GM19467 (cell line): ENCODE results near the gene SC5D.

Source experiments
- ATAC-seq: cut with Tn5 transposase; IDR thresholded peaks from one replicate; pipeline ENCODE4 v1.9.1; 2021; ENCODE audit warnings: mild to moderate bottlenecking, moderate library complexity; ENCODE audit not compliant: unreplicated experiment

Gene SC5D

DNA sequence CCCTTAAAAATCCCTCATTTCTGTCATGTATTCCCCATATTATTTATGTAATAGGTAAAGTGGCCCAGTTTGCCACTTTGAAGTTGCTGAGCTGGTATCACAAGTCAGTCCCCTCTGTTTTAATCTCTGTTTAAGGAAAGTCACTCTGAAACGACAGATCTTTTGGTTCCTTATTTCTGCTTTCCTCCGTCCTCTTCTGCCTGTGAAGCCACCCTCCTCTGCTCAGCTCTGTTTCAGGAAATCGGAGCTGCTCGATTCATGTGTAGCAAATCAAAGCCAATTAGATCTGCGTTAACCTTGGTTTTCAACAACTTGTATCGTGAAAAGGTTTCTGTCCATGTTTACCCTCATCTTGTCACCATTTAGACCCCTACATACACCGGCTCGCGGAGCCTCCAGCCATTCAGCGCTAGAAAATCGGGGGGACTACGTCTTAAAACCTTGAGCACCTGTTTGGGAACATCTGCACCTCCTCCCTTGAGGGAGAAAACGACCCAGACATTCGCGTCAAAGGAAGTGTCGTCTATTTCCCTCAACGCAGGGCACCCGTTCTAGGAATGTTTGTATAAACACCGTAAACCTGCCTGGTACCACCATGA, 576 bp upstream of the SC5D start:
- ATAC-seq: peak; percentile 18

GRCh38 chr11:121293288-121293594, 670 bp downstream of the SC5D start:
- no peak for ATAC-seq

DNA sequence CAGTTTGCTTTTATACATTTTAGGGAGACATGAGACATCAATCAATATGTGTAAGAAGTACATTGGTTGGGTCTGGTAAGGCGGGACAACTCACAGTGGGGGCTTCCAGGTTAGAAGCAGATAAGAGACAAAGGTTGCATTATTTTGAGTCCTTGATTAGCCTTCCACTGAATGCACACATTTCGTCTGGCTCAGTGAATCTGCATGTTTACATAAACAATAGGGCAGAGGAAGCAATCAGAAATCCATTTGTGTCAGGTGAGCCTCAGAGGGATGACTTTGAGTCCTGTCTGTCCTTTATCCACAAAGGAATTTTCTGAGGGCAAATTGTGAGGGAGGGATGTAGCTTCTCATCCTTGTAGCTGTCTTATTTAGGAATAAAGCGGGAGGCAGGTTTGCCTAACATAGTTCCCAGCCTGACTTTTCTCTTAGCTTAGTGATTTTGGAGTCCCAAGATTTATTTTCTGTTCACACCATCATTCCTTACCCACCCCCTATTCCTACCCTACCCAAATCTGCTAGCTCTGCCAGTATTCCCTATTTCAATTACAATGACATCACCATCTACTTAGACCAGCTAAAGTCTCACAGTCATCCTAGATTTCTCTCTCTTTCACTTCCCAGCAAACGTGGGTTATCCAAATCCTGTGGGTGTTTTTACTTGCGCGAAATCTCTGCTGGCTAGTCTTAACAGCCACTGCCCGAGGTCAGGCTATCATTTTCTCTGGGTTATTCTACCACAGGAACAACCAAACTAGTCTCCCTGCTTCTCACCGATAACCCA, 2.9 kb downstream of the SC5D start:
- no peak for ATAC-seq

- no peak for ATAC-seq
Measured at GRCh38 chr11:121297872-121298271, 5.3 kb downstream of the SC5D start.

DNA sequence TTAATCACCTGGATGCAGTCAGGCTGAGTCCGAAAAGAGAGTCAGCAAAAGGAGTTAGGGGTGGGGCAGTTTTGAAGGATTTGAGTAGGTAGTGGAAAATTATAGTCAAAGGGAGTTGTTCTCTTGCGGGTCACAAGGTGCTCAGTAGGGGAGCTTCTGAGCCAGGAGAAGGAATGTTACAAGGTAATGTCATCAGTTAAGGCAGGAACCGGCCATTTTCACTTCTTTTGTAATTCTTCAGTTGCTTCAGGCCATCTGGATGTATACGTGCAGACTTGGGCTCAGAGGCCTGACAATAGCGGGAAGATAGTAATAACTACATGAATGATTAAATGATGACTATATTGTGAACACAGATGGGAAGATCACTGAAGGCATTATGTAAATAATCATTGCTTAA, 6.2 kb downstream of the SC5D start:
- no peak for ATAC-seq

GRCh38 chr11:121299417-121299816, 6.8 kb downstream of the SC5D start:
- no peak for ATAC-seq

GRCh38 chr11:121300313-121300971, 7.9 kb downstream of the SC5D start:
- ATAC-seq: no peak

- no peak for ATAC-seq
Measured at GRCh38 chr11:121300972-121301699, 8.6 kb downstream of the SC5D start.

DNA sequence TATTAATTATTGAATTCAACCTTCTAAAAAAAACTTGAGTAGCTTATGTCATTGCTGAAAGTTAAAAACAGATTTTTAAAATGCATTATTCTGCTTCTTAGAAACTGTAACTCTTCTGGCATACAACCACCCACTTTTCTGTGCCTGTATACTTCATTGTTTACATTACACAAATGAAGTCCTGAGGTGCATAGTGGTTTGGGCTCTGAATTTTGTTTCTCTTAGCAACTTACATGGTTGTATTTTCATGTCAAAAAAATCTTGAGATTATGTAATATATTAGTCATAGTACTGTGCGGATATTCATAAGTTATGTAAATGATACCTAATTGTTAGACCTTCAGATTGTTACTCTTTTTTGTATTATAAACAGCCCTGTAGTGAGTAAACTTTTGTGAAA, 12.2 kb downstream of the SC5D start:
- no peak for ATAC-seq

DNA sequence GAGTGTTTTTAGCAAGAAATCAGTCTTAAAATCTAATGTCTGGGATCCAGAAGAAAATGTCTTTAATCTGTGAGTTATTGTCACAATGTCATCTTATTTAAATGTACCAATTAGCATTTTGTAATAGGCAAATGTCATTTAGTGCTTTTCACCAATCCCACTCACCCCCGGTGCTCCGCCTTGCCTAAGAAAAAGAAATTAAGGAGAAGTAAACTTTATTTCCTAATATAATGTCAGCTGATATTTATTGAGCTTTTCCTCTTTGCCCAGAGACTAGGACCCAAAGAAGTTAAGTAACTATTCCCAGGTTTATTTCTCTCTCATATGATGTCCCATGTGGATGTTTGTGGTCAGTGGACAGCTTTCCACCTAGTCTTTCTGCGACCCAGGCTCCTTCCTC, 16.2 kb downstream of the SC5D start:
- no peak for ATAC-seq

- ATAC-seq: peak; percentile 72
Measured at GRCh38 chr11:121309688-121310087, 17.1 kb downstream of the SC5D start.

GRCh38 chr11:121310908-121311307, 18.3 kb downstream of the SC5D start:
- ATAC-seq: no peak

DNA sequence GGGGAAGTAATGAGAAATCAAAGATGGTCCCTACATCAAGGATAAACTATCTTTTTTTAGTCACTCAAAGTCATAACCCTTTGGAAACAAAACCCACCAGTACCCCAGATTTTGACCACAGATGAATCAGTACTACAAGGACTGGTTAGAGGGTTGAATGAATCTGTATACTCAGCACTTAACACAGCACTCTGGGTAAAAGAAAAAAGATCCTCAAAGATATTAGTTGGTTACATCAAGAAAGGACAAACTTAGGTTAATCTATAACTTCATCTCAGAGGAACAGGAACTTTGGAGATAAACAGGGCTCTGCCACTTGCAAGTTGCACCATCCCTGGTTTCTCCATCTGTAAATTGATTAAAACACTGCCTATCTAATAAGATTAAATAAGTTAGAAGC, 18.8 kb downstream of the SC5D start:
- no peak for ATAC-seq

- no peak for ATAC-seq
Measured at GRCh38 chr11:121312483-121312882, 19.9 kb downstream of the SC5D start.

DNA sequence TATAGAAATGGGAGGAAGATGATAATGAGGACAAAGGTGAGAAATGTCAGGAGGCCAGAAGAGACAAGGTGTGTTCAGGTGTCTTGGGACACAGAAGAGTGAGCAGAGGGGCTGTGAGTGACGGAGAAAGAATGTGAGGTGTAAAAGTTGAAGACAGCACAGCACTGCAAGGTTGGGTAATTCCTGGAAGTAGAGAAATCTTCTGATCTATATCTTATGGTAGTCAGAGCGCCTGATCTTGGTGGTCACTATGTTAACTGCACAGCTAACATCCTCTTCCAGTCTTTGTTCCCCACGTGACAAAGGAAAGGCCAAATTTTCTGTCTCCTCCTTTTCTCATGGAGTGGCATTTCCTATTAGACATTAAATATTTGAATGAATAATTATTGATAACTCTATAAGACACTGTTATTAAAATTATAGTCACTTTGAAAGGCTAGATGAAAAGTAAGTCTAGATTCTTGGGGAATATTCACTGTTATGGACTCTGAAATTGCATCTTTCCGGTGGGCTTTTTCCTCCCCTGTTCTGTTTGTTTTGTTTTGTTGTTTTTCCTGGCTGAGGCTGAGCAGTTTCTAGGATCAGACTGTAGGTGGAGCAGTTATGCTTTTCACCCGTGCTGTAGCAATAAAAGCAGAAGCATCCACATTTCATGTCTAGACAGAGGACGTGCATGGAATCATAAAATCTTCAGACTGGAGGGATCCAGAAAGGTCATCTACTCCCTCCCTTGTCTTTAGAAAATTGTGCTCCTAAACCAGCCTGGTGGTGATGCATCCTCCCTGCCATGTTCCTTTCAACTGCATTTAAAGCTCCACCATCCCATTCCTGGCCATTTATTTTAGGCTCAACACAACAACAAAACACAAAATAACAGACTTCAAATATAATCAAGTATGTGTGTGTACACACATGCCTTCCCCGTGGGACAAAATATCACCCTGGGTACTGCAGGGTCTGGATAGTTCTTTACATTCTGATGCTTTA, 26.6 kb downstream of the SC5D start:
- ATAC-seq: peak; percentile 60

- no peak for ATAC-seq
Measured at GRCh38 chr11:121321614-121322243, 29.2 kb downstream of the SC5D start.

DNA sequence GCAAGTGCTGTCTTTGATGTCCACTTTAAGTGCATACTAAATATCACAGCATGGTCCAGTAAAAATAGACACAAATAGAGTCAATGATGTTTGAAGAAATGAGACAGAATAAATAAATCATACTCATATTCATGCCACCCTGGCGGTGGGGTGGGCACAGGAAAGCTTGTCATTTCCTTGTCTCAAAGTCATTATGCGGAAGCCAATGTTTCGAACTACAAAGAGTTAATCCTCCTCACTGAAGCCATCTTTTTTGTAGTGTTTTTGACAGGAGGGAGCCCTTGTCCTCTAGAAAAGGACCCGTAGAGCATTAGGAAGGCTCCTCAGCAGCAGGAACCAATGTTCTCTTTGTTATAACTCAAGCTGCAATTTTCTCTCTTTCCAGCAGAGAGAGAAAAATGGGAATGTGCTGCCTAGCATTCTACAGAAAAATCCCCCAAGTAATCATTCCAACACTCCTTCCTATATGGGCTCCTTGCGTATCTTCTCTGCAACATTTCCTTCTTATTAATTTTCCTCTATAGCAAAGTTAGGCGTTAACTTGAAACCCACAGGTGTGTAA, 30.6 kb downstream of the SC5D start:
- ATAC-seq: no peak

DNA sequence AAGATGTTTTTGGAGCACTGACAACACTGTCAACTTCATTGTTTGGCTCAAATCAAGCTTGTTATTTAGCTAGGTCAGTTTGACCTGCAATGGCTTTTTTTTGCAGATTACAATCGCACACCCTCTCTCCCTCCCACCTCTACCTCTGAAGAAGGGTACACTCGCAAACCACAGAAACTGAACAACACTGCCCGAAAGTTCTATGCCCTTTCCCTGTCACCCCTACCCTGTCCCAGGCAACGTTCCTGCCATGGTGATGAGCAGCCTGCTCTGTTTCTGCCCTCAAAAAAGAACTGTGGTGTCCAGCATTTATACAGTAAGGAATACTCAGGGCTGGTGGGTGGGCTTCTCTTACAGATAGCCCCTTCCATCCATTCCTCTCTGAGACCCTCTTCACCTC, 33.7 kb downstream of the SC5D start:
- ATAC-seq: no peak

DNA sequence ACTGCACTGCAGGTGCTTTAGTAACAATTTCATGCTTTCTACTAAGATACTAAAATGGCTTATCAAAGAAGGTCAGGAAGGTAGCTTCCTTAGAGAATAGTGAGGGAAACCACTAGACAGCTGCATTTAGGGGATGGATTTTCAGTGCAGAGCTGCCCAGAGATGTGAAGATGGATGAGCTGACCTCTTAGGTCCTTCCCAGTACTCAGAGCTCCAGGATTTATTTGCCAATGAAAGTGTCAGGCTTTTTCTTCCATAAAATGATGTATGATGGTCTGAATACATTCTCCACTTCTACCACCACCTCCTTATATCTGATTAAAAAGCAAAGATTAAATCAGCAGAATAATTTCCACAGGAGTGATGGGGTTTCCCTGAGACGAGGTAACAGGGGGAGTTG, 35.0 kb downstream of the SC5D start:
- ATAC-seq: no peak
